CD4-positive, alpha-beta T cell treated with Interleukin-17A for 4 hours (primary cell): ENCODE data around the gene BEST1.
"Not testable (repeated sequence)": the region's sequence is repeated elsewhere in the genome, so short reads cannot be mapped to it uniquely, and the experiment has no call there.

Source experiments
- DNase-seq: peaks from one replicate; pipeline ENCODE4 v3.0.0-alpha.2; 2020; ENCODE audit warnings: mixed read lengths

The BEST1 gene

DNA sequence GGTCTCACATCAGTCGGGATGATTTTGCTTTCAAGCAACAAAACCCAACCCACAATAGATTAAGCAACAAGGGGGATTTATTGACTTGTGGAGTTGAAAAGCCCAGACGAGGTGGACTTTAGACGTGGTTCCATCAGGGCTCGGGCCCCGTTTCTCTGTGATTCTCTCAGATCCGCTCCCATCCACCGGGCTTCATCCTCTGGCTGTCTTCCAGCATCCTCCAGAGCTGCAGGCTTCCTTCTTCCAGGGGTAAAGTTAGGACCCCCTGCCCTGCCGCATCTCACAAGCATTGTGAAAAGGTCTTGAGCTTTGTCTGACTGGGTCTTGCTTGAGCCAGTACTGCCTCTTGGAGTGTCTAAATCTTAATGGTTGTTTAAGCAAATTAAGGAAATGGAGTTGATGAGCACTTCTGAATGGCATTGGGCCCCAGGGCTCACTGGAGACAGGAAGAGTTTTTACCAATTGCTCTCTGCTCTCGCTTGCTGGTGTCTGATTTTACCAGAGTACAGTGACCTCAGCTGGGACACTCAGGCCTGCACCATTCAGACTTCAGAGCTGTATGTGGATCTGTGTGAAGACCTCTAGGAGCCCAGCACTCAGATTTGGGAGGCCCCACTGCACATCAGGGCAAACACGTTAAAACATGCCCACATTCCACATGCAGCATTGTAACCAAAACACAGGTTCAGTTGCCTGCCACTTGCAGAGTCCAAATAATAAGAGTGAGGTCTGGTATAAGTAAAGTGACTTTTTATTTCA, 30.8 kb downstream of the BEST1 start:
- no peak for DNase-seq

DNA sequence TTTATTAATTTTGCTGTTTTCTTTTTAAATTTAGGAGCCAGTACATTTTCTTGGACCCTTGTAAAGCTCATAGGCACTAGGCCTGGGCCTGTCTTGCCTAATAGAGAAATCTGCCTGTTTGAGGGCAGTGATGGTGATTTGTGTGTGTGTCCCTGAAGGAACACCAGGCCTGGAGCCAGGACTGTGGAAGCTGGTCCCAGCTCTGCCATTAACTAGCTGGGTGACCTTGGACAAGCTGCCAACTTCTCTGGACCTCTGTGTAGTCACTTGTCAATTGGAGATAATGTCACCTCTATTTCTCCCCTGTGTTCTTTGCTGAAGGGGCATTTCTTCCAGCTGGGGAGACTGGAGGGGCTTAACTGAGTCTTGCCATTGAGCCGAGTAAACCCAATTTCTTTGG, 33.3 kb downstream of the BEST1 start:
- no peak for DNase-seq

DNA sequence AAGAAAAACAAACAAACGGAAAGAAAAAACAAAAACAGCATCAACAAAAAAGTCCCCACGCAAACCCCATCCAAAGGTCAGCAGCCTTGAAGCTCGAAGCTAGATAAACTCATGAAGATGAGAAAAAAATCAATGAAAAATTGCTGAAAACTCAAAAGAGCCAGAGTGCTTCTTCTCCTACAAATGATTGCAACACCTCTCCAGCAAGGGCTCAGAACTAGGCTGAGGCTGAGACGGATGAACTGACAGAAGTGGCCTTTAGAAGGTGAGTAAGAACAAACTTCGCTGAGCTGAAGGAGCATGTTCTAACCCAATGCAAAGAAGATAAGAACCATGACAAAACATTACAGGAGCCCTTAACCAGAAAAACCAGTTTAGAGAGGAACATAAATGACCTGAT, 35.7 kb downstream of the BEST1 start:
- DNase-seq, result no peak

DNA sequence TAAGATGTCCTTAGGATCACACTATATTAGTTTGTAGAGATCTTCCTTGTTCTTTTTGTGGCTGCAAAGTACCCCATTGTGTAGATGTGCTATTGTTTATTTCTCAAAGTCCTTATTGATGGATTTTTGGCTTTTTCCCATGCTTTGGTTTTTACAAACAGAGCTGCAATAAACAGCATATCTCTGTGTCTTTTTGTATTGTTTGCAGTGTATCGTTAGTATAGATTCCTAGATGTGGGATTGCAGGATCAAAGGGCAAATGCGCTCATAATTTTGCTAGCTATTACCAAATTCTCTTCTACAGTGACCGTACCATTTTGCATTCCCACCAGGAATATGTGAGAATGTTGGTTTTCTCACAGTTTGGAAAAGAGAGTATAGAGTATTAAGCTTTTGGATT, 44.8 kb downstream of the BEST1 start:
- no peak for DNase-seq

GRCh38 chr11:61996933-61997332, 46.8 kb downstream of the BEST1 start:
- DNase-seq, result no peak

- DNase-seq, result no peak
Measured at GRCh38 chr11:61999141-61999975, 49.2 kb downstream of the BEST1 start.

DNA sequence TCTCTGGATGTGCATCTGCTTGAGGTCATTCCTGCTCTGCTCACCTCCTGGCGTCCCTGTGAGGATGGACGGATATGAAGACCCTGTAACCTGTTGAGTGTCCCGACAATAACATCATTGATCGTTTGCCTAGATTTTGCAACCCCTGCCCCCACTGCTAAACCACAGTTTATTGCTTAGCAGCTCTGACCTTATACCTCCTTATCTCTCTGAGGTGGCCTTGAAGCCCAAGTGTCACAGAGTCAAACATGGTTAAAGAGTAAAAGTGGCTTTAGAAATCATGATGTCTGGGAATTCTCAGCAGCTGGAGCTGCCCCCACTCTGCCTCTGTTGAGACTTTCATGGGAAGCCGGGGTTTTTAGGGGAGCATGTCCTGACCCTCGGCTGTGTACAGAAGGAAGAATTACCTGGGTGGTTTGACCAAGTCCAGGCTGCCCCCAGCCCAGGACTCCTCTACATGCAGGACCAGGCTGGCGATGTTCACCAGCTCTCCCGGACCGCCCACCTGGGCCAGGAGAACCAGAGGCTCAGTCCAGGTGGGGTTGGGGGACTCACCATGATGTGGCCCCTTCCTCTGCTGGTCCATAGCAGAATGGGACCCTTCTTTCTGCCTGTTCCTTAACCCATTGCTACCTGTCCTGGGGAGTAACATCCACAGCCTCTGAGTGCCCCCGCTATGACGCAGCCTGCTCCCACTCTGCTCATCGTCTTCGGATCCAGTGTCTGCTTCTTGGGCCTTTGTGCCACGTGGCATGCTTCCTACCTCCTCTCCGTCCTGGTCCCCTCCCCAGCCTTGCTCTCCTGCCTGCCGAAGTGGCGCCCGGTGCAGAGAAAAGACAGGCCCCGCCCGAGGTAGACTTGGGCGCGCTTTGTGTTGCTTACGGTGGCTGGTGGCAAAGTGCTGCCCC, 50.6 kb downstream of the BEST1 start:
- DNase-seq, result no peak

- DNase-seq, result no peak
Measured at GRCh38 chr11:62001450-62002191, 51.5 kb downstream of the BEST1 start.

DNA sequence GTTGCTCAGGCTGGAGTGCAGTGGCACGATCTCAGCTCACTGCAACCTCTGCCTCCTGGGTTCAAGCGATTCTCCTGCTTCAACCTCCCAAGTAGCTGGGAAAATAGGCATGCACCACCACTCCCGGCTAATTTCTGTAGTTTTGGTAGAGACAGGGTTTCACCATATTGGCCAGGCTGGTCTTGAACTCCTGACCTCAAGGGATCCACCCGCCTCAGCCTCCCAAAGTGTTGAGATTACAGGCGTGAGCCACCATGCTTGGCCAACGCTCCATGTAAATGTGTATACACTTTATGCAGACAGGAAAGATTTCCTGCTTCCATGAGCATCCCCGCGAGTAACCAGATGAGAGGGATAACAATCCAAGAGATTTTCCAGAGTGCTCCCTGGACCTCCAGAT, 52.1 kb downstream of the BEST1 start:
- not testable (repeated sequence) for DNase-seq

- DNase-seq, result no peak
Measured at GRCh38 chr11:62004473-62004872, 54.3 kb downstream of the BEST1 start.

- DNase-seq, result no peak
Measured at GRCh38 chr11:62008193-62008592, 58.0 kb downstream of the BEST1 start.

DNA sequence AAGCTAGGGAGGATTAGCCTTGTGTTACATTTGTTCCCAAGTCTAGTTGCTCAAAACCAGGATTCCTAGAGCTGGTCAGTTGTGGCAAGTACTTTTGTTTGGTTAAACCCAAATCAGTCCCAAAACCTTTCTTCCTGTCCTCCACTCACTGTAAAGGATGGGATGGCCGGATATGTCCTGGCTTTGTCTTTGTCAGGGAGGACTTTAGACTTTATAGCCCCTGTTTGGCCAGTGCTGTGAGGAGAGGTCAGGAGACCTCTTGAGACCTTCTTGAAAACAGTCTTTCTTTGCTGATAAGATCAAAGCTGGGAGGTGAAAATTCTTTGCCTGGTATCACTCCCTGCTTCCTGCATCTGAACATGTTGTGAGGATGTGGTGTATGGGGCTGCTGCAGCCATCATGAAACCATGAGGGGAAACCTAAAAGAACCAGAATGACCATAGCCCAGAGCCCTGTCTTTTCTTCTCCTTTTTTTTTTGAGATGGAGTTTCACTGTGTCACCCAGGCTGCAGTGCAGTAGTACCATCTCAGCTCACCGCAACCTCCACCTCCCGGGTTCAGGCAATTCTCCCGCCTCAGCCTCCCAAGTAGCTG, 60.9 kb downstream of the BEST1 start:
- no peak for DNase-seq

DNA sequence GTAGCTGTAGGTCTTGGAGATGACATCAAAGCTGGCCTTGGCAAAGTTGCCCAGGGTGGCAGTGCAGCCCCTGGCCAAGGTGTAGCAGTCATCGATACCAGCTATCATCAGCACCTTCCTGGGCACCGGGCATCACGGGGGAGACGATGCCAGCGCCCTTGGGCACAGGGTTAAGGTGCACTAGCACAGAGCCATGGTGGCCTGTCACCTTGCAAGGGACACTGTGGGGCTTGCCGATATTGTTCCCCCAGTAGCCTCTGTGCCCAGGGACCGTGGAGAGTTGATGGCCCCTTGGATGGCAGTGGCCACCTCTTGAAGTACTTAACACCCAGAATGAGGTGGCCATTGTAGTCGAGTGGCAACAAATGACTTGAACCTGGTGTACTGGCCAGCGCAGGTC, 61.7 kb downstream of the BEST1 start:
- DNase-seq, result no peak

DNA sequence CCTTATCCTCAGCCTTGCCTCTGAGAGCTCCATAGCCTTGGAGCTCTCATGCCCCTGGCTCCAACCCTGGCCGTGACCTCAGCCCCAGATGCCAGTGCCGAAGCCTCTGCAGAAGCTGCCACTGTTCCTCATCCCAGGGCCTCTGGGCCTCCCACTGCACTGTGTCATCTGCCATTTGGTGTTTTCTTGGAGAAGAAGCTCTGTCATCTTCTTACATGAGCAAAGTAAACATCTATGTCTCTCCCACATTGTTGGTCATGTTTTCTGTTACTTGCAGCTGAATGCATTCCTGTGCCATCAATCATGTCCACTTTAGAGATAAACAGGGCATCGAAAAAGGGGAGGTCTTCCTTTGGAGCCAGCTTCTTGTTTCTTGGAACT, 62.3 kb downstream of the BEST1 start:
- no peak for DNase-seq

- DNase-seq, result no peak
Measured at GRCh38 chr11:62012832-62013461, 62.8 kb downstream of the BEST1 start.
